HEK293T (cell line): ENCODE results near the gene DSCAM.
"Not testable (repeated sequence)": the region's sequence is repeated elsewhere in the genome, so short reads cannot be mapped to it uniquely, and the experiment has no call there.

ENCODE experiments used
- CTCF ChIA-PET: fragments of 350-600 bp; formaldehyde crosslinking; extraction: SDS; loops from one replicate; lab custom pipeline; 2021; ENCODE audit warnings: antibody characterized with exemption, inconsistent platforms; lab: Yijun Ruan, JAX
- POLR2A ChIA-PET: fragments of 350-600 bp; formaldehyde crosslinking; extraction: SDS; loops from one replicate; lab custom pipeline; 2020; ENCODE audit warnings: antibody characterized with exemption, inconsistent platforms; lab: Yijun Ruan, JAX
- DNase-seq: peaks from one replicate; pipeline ENCODE4 v3.0.0; 2012; ENCODE audit warnings: mixed read lengths; ENCODE audit errors: extremely low spot score
- ARNT ChIP-seq: fragments of 450-650 bp; IDR thresholded peaks from 2 replicates; pipeline ENCODE4 v1.6.1; 2017; ENCODE audit warnings: mild to moderate bottlenecking
- BHLHE40 ChIP-seq: fragments of 450-650 bp; IDR thresholded peaks from 2 replicates; pipeline ENCODE4 v1.6.1; 2016; ENCODE audit warnings: mild to moderate bottlenecking, moderate library complexity, borderline replicate concordance
- CTBP1 ChIP-seq: fragments of 450-650 bp; IDR thresholded peaks from 2 replicates; pipeline ENCODE4 v1.6.1; 2016; ENCODE audit warnings: borderline replicate concordance
- ELF4 ChIP-seq: fragments of 450-650 bp; IDR thresholded peaks from 2 replicates; pipeline ENCODE4 v1.6.1; 2017; ENCODE audit warnings: antibody characterized with exemption
- FOXA1 ChIP-seq: fragments of 450-650 bp; IDR thresholded peaks from 2 replicates; pipeline ENCODE4 v1.6.1; 2016; ENCODE audit warnings: mild to moderate bottlenecking
- FOXK2 ChIP-seq: fragments of 450-650 bp; IDR thresholded peaks from 2 replicates; pipeline ENCODE4 v1.6.1; 2016; ENCODE audit warnings: mild to moderate bottlenecking
- FOXM1 ChIP-seq: fragments of 450-650 bp; IDR thresholded peaks from 2 replicates; pipeline ENCODE4 v1.6.1; 2017; ENCODE audit warnings: mild to moderate bottlenecking, borderline replicate concordance
- HDGF ChIP-seq: fragments of 450-650 bp; IDR thresholded peaks from 2 replicates; pipeline ENCODE4 v1.6.1; 2017; ENCODE audit warnings: antibody characterized with exemption, borderline replicate concordance
- L3MBTL2 ChIP-seq: fragments of 450-650 bp; conservative IDR thresholded peaks from 2 replicates; pipeline ENCODE4 v1.6.1; 2016; ENCODE audit warnings: mild to moderate bottlenecking
- LEF1 ChIP-seq: fragments of 450-650 bp; IDR thresholded peaks from 2 replicates; pipeline ENCODE4 v1.6.1; 2017; ENCODE audit warnings: mild to moderate bottlenecking, borderline replicate concordance
- NFRKB ChIP-seq: fragments of 450-650 bp; IDR thresholded peaks from 2 replicates; pipeline ENCODE4 v1.6.1; 2016; ENCODE audit warnings: mild to moderate bottlenecking, moderate library complexity
- PKNOX1 ChIP-seq: fragments of 450-650 bp; IDR thresholded peaks from 2 replicates; pipeline ENCODE4 v1.6.1; 2016
- SP1 ChIP-seq: fragments of 450-650 bp; IDR thresholded peaks from 2 replicates; pipeline ENCODE4 v1.6.1; 2017
- SUZ12 ChIP-seq: fragments of 450-650 bp; IDR thresholded peaks from 2 replicates; pipeline ENCODE4 v1.6.1; 2016; ENCODE audit warnings: mild to moderate bottlenecking
- TARDBP ChIP-seq: fragments of 450-650 bp; IDR thresholded peaks from 2 replicates; pipeline ENCODE4 v1.6.1; 2016
- ZNF384 ChIP-seq: fragments of 450-650 bp; IDR thresholded peaks from 2 replicates; pipeline ENCODE4 v1.6.1; 2016

The DSCAM gene, protein sequence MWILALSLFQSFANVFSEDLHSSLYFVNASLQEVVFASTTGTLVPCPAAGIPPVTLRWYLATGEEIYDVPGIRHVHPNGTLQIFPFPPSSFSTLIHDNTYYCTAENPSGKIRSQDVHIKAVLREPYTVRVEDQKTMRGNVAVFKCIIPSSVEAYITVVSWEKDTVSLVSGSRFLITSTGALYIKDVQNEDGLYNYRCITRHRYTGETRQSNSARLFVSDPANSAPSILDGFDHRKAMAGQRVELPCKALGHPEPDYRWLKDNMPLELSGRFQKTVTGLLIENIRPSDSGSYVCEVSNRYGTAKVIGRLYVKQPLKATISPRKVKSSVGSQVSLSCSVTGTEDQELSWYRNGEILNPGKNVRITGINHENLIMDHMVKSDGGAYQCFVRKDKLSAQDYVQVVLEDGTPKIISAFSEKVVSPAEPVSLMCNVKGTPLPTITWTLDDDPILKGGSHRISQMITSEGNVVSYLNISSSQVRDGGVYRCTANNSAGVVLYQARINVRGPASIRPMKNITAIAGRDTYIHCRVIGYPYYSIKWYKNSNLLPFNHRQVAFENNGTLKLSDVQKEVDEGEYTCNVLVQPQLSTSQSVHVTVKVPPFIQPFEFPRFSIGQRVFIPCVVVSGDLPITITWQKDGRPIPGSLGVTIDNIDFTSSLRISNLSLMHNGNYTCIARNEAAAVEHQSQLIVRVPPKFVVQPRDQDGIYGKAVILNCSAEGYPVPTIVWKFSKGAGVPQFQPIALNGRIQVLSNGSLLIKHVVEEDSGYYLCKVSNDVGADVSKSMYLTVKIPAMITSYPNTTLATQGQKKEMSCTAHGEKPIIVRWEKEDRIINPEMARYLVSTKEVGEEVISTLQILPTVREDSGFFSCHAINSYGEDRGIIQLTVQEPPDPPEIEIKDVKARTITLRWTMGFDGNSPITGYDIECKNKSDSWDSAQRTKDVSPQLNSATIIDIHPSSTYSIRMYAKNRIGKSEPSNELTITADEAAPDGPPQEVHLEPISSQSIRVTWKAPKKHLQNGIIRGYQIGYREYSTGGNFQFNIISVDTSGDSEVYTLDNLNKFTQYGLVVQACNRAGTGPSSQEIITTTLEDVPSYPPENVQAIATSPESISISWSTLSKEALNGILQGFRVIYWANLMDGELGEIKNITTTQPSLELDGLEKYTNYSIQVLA (N-terminal part only)

GRCh38 chr21:40846587-40847411, at the start of gene DSCAM:
DSCAM (minus strand) TSS chr21:40847158; CDS start chr21:40846661, 497 bp downstream.
- ChIA-PET CTCF (no interaction called here), POLR2A (no interaction called here)
- no peak for DNase-seq
- no peak for TF ChIP-seq NFRKB
- no peak for TF ChIP-seq SUZ12
- TF ChIP-seq PKNOX1 = no peak
- no peak for TF ChIP-seq FOXK2
- TF ChIP-seq BHLHE40 = no peak

DNA sequence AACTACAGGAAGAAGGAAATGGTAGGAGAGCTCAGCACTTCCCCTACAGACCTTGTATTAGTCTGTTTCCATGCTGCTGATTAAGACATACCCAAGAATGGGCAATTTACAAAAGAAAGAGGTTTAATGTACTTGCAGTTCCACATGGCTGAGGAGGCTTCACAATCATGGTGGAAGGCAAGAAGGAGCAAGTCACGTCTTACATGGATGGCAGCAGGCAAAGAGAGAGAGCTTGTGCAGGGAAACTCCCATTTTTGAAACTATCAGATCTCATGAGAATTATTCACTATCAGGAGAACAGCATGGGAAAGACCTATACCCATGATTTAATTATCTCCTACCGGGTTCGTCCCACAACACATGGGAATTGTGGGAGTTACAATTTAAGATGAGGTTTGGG, 48.7 kb upstream of the DSCAM start:
- CTCF ChIA-PET, DNase-seq, POLR2A ChIA-PET: not testable (repeated sequence)

- ChIA-PET CTCF (no interaction called here), POLR2A (no interaction called here)
- DNase-seq = no peak
- no peak for TF ChIP-seq BHLHE40
- TF ChIP-seq HDGF = no peak
- no peak for TF ChIP-seq CTBP1
- TF ChIP-seq FOXA1 = no peak
- no peak for TF ChIP-seq SUZ12
- no peak for TF ChIP-seq LEF1
These were observed 40.0 kb upstream of the DSCAM start for GRCh38 chr21:40886931-40887330.

- DNase-seq = no peak
- POLR2A ChIA-PET = no interaction called here
- CTCF ChIA-PET = no interaction called here
- TF ChIP-seq ZNF384 = no peak
- TF ChIP-seq FOXK2 = no peak
- TF ChIP-seq LEF1 = no peak
- no peak for TF ChIP-seq SP1
- no peak for TF ChIP-seq BHLHE40
- TF ChIP-seq ELF4 = no peak
- no peak for TF ChIP-seq NFRKB
- TF ChIP-seq FOXA1 = no peak
- no peak for TF ChIP-seq PKNOX1
- TF ChIP-seq SUZ12 = no peak
- no peak for TF ChIP-seq TARDBP
- no peak for TF ChIP-seq HDGF
These were observed 39.0 kb upstream of the DSCAM start for GRCh38 chr21:40886006-40886405.

- ChIA-PET CTCF (no interaction called here), POLR2A (no interaction called here)
- no peak for DNase-seq
- TF ChIP-seq FOXK2 (no peak), ARNT (no peak), HDGF (no peak), L3MBTL2 (no peak), NFRKB (no peak), ELF4 (no peak), SUZ12 (no peak), ZNF384 (no peak), TARDBP (no peak), BHLHE40 (no peak), FOXM1 (no peak), LEF1 (no peak), FOXA1 (no peak), PKNOX1 (no peak), SP1 (no peak), CTBP1 (no peak)
These were observed 35.4 kb upstream of the DSCAM start for GRCh38 chr21:40882192-40882915.
